Measurements from ENCODE around the gene TRNT1. TPM values are rescaled to one million over a fixed set of nuclear protein-coding genes. Genes with fewer than 3 reads are reported as not detected.

Gene TRNT1
- 30.6 and 32.6 TPM in 2 replicates for total RNA-seq
- long read RNA-seq, transcript TRNT1-201 (8 exons, 2,276 nt): major isoform, 61 of 106 reads
- long read RNA-seq, partial matches to known transcripts: 12 of 106 reads
- long read RNA-seq, other reads (novel, unspliced or antisense): 20 of 106 reads

- Mint-ChIP-seq H3K27me3 (ENCODE audit: low read depth) (no peaks in the 10 kb centered on the region), H3K27ac (ENCODE audit: unreplicated experiment) (peak within 1 kb of the TSS; percentile 94), H3K36me3 (ENCODE audit: low read depth) (peaks cover 13% of the 10 kb centered on the region), H3K9me3 (no peaks in the 10 kb centered on the region), H3K4me1 (peaks cover 28% of the 10 kb centered on the region), H3K4me3 (peak within 1 kb of the TSS; percentile 92)
- TF ChIP-seq, protein P1, sequence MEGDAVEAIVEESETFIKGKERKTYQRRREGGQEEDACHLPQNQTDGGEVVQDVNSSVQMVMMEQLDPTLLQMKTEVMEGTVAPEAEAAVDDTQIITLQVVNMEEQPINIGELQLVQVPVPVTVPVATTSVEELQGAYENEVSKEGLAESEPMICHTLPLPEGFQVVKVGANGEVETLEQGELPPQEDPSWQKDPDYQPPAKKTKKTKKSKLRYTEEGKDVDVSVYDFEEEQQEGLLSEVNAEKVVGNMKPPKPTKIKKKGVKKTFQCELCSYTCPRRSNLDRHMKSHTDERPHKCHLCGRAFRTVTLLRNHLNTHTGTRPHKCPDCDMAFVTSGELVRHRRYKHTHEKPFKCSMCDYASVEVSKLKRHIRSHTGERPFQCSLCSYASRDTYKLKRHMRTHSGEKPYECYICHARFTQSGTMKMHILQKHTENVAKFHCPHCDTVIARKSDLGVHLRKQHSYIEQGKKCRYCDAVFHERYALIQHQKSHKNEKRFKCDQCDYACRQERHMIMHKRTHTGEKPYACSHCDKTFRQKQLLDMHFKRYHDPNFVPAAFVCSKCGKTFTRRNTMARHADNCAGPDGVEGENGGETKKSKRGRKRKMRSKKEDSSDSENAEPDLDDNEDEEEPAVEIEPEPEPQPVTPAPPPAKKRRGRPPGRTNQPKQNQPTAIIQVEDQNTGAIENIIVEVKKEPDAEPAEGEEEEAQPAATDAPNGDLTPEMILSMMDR (conservative IDR thresholded peaks at IDR 0.05): no peak
- peak; percentile 89 for DNase-seq (ENCODE audit: low read depth, low spot score)
Measured at GRCh38 chr3:3126477-3127431, at the start of gene TRNT1. TSS of gene TRNT1 (plus strand) at chr3:3126940. CDS start at chr3:3129041, 2,101 bp downstream.

GRCh38 chr3:3080309-3080708 lies 46.4 kb upstream of the TRNT1 start:
- DNase-seq (ENCODE audit: low read depth, low spot score): no peak
- no peak overlapping the region for H3K4me3 Mint-ChIP-seq
- H3K4me1 Mint-ChIP-seq: no peaks in the 10 kb centered on the region
- H3K36me3 Mint-ChIP-seq (ENCODE audit: low read depth): no peaks in the 10 kb centered on the region
- H3K27me3 Mint-ChIP-seq (ENCODE audit: low read depth): peaks cover 4% of the 10 kb centered on the region
- H3K27ac Mint-ChIP-seq (ENCODE audit: unreplicated experiment): no peak overlapping the region
- H3K9me3 Mint-ChIP-seq: no peaks in the 10 kb centered on the region
- TF ChIP-seq, protein P1 (conservative IDR thresholded peaks at IDR 0.05): no peak

- H3K9me3 Mint-ChIP-seq: no peaks in the 10 kb centered on the region
- no peak overlapping the region for H3K27ac Mint-ChIP-seq (ENCODE audit: unreplicated experiment)
- TF ChIP-seq, protein P1 (conservative IDR thresholded peaks at IDR 0.05): no peak
- H3K27me3 Mint-ChIP-seq (ENCODE audit: low read depth): peaks cover 4% of the 10 kb centered on the region
- H3K4me1 Mint-ChIP-seq: no peaks in the 10 kb centered on the region
- no peaks in the 10 kb centered on the region for H3K36me3 Mint-ChIP-seq (ENCODE audit: low read depth)
- DNase-seq (ENCODE audit: low read depth, low spot score): no peak
- no peak overlapping the region for H3K4me3 Mint-ChIP-seq
Measured at GRCh38 chr3:3081381-3082233, 45.1 kb upstream of the TRNT1 start.

GRCh38 chr3:3082234-3082924 lies 44.4 kb upstream of the TRNT1 start:
- peaks cover 4% of the 10 kb centered on the region for H3K27me3 Mint-ChIP-seq (ENCODE audit: low read depth)
- TF ChIP-seq, protein P1 (conservative IDR thresholded peaks at IDR 0.05): no peak
- no peaks in the 10 kb centered on the region for H3K9me3 Mint-ChIP-seq
- H3K36me3 Mint-ChIP-seq (ENCODE audit: low read depth): no peaks in the 10 kb centered on the region
- H3K4me1 Mint-ChIP-seq: no peaks in the 10 kb centered on the region
- DNase-seq (ENCODE audit: low read depth, low spot score): no peak
- H3K4me3 Mint-ChIP-seq: no peak overlapping the region
- H3K27ac Mint-ChIP-seq (ENCODE audit: unreplicated experiment): no peak overlapping the region

DNA sequence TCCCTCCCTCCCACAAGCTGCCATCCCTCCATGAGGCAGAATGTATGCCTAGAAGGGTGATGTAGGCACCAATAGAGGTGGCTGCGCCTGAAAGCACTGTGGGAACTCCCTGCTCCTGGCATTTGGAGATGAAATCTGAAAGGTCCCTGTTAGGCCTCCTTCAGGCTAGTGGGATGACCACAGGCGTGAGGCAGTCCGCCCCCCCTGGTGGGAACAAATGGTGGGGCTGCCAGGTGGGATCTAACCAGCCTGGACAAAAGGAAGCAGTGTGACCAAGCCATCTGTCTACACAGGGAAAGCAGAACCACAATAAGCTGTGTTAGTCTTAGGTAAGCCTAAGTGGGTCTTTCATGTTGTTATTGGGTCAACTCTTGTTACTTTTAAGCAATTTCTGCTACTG lies 41.9 kb upstream of the TRNT1 start:
- Mint-ChIP-seq H3K9me3 (no peaks in the 10 kb centered on the region), H3K27ac (ENCODE audit: unreplicated experiment) (no peak overlapping the region)

More for the DNA sequence above, 41.9 kb upstream of the TRNT1 start:
- Mint-ChIP-seq H3K27me3 (ENCODE audit: low read depth) (peaks cover 3% of the 10 kb centered on the region), H3K4me3 (no peak overlapping the region), H3K4me1 (no peaks in the 10 kb centered on the region), H3K36me3 (ENCODE audit: low read depth) (no peaks in the 10 kb centered on the region)
- TF ChIP-seq, protein P1 (conservative IDR thresholded peaks at IDR 0.05): no peak
- DNase-seq (ENCODE audit: low read depth, low spot score): no peak
